Astrocyte of the hippocampus (primary cell): Measurements from ENCODE around the gene SLC13A3.

ENCODE experiments used
- DNase-seq: peaks from one replicate; pipeline ENCODE4 v3.0.0; 2011; ENCODE audit warnings: low read depth, low spot score

Gene SLC13A3

DNA sequence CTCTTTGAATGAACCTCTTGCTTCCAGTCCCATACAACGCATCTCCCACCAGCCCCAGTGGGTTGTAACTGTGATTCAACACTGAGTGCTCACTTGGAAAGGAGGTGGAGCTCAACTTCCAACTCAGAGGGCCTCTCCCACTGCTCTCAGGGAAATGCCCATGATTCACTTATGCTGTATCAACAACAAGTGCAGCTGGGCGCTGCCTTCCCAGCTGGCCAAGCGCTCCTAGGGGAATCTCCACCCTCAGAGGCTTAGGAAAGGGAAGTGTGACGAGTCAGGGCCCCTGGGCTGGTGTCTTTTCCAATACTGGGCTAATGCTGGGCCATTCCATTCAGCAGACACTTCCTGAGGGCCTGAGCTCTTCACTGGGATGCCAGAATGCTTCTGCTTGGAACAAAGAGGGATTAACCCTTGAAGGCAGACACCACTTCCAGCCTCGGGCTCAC is 92.7 kb downstream of the SLC13A3 start:
- DNase-seq = peak; percentile 76

DNA sequence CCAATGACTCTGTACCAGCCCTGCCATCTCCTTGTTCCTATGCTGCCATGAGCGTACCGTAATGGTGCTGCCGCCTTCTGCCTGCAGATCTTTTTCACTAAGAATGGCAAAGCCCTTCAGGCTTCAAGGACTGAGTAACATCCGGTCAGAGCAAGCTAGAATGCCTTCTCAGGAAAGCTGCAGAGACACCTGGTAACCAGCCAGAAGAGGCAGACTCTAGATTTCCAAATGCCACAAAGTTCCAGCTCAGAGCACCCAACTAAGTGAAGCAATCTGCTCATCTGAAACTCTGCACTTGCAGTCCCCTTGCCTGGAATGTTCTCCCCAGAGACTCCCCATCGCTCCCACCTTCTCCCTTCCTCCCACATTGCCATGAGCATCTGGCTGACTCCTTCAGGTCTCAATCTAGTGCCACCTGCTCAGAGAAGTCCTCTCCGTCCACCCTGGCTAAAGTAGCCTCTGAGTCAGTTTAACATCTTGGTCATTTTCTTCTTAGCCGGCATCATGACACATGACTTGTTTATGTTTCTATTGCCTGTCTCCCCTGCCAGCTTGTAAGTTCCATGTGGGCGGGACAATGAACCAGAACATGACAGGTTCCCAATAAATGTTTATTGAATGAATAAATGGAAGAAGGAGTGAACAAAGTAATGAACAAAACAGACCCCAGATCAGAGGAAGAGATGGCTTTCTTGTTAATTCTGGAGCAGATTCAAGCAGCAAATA is 93.9 kb downstream of the SLC13A3 start:
- DNase-seq = no peak

DNA sequence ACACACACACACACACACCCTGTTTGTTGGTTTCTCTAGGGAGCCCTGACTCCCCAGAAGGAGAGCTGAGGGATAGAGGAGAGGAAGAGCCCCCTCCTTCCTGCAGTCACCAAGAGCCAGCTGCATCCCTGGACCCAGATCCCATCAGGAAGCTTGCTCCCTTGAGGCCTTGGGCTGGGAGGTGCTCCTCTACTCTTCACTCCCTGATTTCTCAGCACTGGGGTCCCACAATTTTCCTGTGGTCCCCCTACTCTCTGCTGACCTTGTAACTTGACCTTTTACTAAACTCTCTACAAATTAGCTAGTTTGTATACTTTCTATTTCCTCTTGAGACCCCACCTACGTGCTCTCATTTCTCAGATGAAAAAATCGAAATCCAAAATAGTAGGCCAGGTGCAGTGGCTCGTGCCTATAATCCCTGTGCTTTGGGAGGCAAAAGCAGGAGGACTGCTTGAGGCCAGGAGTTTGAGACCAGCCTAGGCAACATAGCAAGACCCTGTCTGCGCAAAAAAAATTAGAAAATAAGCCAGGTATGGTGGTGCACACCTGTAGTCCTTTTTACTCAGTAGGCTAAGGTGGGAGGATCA is 95.8 kb downstream of the SLC13A3 start:
- no peak for DNase-seq

DNA sequence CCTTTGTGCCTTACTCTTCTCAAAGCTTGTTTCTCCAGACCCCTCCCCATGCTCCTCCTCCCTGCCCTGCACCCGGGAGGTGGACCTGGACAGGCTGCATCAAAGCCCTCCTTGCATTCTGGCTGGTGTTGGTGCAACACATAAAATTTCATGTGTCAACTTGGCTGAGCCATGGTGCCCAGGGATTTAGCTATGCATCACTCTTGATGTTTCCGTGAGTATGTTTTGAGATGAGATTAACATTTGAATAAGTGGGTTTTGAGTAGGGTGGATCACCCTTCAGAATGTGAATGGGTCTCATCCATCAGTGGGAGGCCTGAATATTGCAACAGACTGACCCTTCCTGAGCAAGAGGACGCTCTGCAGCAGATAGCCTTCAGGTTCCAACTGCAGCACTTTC is 96.4 kb downstream of the SLC13A3 start:
- no peak for DNase-seq

DNA sequence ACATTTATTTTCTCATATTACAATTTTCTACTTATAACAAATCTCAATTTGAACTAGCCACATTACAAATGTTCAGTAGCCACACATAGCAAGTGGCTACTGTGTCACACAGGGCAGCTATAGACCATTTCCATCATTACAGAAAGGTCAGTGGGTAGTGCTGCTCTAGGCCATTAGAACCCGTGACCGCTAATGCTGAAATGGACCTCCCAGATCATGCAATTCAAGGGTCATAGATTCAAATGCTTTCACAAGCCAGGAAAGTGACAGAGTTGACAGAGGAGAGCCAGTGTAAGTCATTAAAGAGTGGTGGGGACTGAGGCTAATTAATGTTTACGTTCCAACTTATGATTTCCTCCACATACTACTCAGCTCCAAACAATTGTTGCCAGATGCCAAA is 97.3 kb downstream of the SLC13A3 start:
- no peak for DNase-seq

DNA sequence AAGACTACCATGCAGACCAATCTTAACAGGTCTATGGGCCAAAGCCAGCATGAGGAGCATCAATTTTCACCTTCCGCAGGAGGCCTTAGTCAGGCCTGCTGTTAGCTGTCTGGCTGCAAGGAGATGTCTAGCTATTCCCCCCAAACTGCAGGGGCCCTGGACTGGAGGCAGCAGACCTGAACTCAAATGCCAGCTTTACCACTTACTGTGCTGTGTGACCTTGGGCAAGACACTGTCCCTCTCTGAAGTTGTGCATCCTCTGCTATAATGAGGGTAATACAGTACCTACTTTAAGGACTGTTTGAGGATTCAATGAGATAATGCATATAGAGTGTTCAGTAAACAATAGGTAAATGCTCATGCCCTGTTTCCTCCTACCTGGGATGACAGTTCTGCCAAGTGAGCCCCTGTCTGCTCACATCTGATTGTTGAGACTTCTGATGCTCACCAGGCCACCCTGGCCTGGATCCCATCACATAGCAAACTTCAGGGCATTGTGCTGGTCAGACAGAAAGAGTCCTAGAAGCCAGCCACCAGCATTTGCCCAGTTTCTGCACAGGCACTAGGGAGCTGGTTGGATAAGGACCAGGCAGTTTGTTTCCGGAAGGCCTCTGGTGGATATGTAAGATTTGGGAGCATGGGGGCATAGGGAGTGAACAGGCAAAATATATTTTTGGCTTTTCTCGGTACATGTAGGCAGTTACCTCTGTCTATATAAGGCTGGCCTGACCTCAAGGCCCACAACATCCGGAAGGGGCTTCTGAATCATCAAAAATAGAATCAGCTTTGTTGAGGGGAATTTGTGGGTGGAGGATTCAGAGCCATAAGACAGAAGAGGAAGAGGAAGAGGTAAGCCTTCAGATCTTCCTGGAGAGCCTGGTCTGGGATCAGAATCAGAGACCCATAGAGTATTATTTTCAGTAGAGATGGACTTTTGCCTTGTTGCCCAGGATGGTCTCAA is 98.5 kb downstream of the SLC13A3 start:
- no peak for DNase-seq

DNA sequence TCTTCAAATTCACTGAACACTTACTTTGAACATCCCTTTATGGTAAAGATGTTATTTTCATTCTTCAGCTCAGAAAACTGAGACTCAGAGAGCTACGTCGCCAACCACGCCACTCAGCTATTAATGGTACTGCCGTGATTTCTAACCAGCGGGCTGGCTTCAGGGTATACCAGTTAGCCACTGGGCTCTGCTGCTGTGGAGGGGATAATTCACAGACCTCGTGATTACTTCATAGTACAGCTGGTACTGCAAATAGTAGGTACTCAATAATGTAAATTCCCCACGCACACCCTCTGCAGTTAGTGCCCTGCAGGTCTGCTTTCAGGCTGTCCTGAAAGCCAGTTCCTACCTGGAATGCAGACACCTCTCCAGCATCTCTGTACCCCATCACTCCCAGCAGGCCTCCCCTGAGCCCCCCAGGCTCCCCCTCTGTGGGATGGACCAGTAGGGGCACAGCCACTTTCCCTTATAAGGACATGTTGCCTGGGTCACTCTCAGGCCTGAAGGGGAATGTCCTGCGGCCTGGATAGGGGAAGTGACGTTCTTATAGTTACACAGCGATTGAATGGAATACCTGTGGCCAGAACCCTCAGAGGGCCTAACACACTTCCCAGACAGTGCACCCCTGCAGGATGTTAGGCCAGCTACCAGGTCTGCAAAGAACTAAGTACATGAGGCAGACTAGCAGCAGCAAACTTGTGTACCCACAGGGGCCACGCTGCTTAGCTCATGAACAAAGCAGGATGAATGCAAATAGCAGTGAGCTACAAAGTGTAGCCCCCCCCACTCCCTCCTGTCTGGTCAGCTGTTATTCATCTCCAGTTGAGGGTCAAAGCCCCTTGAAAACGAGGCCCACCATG is 99.5 kb downstream of the SLC13A3 start:
- DNase-seq = peak; percentile 25

DNA sequence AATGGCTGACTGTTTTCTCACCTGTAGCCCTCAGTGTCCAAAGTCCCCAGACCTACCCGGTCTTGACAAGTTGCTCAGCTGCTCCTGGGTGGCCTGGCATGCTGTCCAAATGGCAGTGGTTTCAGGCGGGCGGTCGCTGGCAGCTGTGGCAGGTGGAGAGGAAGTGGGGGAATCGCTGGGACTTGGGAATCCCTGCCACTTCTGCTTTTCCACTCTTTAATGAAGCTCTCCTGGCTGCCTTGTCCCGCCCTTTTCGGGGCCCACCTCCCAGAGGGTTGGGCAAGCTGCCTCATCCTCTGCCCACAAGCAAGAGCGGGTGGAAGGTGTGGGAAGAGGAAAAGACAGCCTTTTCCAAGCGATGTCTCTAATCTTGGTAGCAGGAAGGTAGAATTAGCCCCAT is 100.8 kb downstream of the SLC13A3 start, which contains the start of gene OCSTAMP:
TSS of gene OCSTAMP (minus strand) at position 194 of the 400 bp plus-strand sequence. CDS start at position 100, 94 bp downstream.
- no peak for DNase-seq

DNA sequence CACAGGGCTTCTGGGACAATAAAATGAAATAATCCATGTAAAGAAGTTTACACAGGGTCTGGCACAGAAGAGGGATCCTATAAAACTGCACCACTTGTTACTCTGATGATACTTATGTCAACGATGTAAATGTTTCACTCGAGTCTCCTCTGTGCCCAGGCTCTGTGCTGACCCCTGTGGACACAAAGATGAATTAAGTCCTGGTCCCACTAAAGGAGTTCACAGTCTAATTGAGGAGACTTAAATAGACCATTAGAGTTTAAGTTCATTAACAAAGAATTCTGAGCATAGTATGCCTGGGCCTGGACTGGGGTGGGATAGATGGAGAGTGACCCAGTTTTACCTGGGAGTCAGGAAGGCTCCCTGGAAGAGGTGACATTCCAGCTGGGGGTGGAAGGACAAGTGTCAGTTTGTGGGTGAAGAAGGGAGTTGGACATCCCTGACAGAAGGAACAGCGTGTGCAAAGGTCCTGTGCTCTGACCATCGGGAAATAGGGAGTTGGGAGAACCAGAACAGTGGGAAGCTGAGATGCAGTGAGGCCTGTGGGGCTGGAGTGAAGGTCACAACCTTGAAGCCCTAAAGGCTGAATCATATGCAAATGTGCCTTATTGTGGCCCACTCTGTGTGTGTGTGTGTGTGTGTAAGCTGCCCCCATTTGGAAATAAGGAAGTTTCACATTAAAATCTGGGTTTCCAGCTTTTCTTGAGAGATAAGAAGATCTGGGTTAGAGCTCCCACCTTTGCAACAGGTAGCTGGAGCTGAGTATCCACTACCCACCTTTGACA is 101.9 kb downstream of the SLC13A3 start:
- DNase-seq = no peak

DNA sequence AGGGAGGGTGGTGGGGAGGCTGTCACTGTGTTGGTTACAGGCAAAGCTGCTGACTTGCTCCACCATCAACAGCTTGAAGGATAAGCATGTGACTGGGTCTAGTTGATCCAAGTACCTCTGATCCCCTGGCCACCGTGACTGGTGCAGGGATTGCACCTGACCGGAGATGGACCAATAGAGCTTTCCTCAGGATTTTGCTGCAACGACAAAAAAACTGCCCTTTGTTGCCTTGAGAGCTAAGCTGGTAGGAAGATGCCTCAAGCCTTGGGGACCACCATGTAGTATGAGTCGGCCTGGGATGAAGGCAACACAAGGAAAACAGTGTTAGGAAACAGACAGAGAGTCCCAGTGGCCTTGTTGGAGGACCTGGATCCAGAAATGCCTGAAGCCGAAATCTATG is 102.6 kb downstream of the SLC13A3 start:
- no peak for DNase-seq

DNA sequence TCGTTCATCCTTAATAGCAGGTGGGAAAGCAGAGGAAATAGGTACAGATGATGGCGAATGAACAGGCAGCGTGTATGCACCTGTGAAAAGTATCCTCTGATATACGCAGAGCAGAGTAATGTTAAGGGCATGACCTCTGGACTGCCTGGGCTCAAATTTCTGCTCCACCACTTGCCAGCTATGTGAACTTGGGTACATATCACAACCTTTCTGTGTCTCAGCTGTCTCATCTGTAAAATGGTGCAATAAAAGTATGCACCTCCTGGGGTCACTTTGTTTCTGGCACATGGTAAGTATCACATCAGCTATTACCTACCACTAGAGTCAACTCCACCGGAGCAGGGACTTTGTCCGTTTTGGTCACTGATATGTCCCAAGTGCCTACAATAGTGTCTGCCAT is 103.3 kb downstream of the SLC13A3 start:
- no peak for DNase-seq

DNA sequence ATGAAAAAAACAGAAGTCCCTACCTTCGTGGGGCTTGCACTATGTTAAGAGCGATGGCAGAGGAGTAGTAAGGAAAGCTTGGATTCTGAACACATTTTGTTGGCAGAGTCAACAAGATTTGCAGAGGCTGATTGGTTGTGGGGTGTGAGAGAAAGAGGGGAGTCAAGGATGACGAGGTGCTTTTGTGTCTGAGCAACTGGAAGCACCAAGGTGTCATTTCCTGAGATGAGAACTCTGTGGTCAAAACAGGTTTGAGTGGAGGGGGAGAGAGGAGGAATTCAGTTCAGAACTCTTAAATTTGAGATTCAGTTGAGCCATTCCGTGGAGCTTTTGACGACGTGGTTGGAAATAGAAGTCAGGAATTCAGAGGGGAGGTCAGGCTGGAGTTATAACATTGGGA is 104.3 kb downstream of the SLC13A3 start:
- DNase-seq = no peak

DNA sequence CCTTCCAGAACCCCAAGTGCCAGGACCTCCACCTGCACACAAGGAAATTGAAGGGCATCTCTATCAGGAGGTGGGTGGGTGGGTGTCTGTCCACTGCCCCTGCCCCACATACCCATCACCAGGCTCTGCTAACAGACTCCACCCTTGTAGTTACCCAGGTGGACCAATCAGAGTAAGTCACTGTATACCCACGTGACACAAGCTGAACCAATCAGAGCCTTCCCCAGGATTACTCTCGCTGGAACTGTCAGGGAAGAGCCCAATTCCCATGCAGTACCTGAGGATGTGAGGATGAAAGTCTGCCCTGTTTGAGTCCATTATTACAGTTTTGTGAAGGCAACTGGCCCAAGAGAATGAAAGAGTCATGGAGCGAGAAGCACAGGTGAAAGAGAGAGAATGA is 105.0 kb downstream of the SLC13A3 start:
- DNase-seq = no peak

DNA sequence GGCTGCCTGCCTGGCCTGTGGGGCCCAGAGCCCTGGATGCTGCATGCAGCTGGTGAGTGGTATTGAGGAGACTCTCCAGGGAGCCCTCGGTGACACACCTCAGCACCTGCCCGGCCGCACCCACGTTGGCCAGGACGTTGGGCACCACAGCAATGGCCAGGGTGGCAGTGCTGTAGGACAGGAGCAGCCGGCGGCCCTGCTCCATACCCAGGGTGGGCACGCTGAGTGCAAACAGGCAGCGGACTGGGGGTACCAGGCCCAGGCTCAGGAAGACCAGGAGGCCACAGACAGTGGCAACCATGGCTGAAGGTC is 105.5 kb downstream of the SLC13A3 start:
- no peak for DNase-seq

DNA sequence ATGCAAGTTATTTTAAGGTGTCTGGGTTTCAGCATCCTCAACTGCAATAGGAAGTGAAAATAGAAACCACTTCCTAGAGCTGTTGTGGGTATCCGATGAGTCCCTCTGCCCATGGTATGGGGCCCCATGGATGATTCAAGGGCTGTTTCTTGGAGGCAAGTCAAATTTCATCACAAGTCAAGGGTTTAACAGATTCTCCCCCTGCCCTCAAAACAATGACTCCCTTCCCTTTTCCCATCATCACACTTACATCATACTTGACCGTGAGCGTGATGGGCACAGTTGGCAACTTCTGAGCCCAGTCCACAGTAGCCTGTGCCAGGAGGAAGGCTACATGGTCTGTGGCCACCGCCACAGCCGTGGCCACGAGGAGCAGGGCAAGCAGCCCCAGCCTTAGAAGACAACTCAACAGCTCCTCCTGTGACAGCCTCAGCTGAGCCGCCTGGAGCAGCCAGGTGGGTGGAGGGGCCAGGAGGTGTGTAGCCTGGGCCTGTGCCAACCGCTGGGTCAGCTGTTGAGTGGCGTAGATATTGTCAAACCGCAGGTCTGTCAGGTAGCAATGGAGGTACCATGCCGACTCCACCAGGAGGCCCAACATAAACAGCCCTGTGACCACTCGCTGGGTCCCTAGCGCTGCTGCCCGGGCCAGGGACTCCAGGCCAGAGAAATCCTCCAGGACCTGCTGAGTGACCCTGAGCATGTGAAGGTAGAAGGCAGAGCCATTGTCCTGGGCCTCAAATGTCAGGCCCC is 106.0 kb downstream of the SLC13A3 start:
- no peak for DNase-seq

DNA sequence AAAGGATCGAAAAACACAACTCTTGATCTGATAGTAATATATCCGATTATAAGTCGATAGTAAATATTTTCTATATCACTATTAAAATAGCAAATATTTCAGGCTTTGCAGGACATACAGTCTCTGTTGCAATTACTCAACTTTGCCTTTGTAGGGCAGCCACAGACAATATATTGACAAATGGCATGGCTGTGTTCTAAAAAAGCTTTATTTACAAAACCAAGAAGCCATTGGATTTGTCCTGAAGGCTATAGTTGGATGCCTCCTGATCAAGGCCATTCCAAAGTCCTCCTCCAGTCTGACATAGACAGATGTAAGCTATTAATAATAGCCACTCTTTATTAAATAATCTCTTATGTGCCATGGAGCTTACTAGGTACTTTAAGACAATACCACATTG is 106.7 kb downstream of the SLC13A3 start:
- DNase-seq = no peak

DNA sequence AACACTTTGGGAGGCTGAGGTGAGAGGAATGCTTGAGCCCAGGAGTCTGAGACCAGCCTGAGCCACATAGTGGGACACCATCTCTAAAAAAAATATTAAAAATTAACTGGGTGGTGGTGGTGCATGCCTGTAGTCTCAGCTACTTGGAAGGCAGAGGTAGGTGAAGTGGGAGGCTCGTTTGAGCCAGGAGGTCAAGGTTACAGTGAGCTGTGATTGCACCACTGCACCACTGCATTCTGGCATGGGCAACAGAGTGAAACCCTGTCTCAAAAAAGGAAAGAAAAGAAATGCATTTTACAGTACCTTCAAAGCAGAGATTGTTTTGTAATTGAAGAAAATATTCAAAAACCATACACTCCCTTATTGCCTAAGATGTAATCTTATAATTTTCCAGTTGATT is 107.3 kb downstream of the SLC13A3 start:
- no peak for DNase-seq

DNA sequence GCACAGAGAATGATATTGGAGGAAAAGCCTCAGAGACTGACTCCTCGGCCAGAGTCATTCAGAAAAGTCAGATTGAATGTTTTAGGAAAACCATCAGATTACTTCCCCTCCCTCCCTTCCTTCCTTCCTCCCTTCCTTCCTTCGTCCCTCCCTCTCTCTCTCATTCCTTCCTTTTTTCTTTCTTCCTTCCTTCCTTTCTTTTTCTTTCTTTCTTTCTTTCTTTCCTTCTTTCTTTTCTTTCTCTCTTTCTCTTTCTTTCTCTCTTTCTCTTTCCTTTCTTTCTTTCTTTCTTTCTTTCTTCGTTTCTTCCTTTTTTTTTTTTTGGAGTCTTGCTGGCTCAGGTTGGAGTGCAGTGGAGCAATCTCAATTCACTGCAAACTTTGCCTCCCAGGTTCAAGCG is 108.2 kb downstream of the SLC13A3 start:
- DNase-seq = no peak

DNA sequence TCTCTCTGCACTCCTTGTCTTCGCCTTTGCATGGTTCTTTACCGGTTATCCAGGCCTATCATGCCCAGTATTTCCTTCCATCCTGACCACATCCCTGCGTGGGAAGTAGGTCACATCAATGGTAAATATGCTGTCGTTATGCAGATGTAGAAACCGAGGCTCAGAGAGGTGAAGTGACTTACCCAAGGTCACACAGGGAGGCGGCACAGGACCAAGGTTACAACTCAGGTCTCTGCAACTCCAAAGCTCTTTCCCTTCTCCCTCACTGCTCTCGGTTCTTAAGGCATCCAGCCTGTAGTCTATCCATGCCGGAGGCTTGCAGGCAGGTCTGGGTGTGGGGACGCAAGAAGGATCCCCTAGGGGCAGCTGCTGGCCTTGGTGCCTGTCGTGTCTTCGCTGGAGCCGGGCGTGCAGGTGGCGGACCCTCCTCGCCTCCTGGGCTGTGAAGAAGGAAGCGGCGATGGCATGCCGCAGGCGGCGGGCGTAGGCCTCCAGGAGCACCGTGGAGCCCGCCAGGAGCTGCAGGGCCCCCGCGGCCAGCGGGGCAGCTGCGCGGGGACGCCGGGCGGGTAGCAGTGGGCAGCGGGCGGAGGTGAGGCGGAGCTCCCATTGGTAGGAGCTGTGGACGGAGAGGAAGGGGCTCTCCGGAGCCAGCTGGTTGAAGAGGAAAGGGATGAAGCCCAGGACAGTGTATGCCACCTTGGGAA is 109.9 kb downstream of the SLC13A3 start:
- no peak for DNase-seq
